Measurements from ENCODE around the gene MAN2A1. TPM values are rescaled to one million over a fixed set of nuclear protein-coding genes. Genes with fewer than 3 reads are reported as not detected.
A peak's percentile ranks its signal among the peaks of the same experiment; 100 is the strongest.

Gene MAN2A1
- total and polyA plus RNA-seq, 7 experiments from 2014 or later, result 24.9 to 107 (median 56.4) TPM

DNA sequence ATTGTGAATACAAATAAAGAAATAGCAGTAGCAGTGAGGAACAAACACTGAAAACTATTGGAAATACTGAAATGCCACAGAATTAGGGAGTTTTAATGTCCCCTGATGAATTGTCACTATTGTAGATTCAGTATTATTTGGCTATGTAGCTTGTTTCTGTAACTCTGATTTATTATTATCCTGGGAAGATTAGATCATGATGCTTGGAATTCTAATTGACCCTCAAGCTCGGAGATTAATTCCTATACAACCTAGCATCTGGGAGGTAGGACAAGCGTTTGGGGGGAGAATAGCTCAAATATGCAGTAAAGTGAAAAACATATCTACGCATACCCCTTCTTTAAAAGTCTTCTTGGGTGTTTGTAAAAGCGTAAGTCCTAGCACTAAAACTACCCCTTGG lies 15.1 kb upstream of the MAN2A1 start:
- Histone ChIP-seq H3K27me3 (ENCODE audit: control insufficient read depth in 2 of 2, insufficient read depth in 2 of 2, low read length in 2 of 2) (no peaks in the 10 kb centered on the region), H3K9me3 (ENCODE audit: control insufficient read depth in 2 of 3, low read length in 3 of 3) (no peaks in the 10 kb centered on the region), H3K4me3 (ENCODE audit: low read length) (no peak overlapping the region), H3K36me3 (ENCODE audit: control insufficient read depth in 2 of 3, insufficient read depth in 3 of 3, low read length in 3 of 3) (no peaks in the 10 kb centered on the region), H3K4me1 (ENCODE audit: control insufficient read depth in 2 of 2, insufficient read depth in 2 of 2, low read length in 2 of 2) (no peaks in the 10 kb centered on the region), H3K27ac (ENCODE audit: low read depth, low read length) (no peak overlapping the region)
- ATAC-seq, result no peak
- H3K27ac Mint-ChIP-seq, result no peak overlapping the region
- DNase-seq, result no peak
- no peaks in the 10 kb centered on the region for H3K36me3 Mint-ChIP-seq
- H3K4me1 Mint-ChIP-seq, result no peaks in the 10 kb centered on the region
- no peak overlapping the region for H3K4me3 Mint-ChIP-seq
- peaks cover 10 to 42% (median 21%) of the 10 kb centered on the region in 5 donors for H3K27me3 Mint-ChIP-seq
- intact Hi-C loops (cut with micrococcal nuclease), result no loop called here
- ChIA-PET CTCF (interaction anchor here (0.6 kb wide), 1 partner anchor 164 kb away, joined by 3 read pairs; no protein-coding TSS in a partner anchor), POLR2A (interaction anchor here (0.5 kb wide), 1 partner anchor 88 kb away, joined by 3 read pairs; no protein-coding TSS in a partner anchor)
- H3K9me3 Mint-ChIP-seq, result peaks cover 0 to 2% (median 0%) of the 10 kb centered on the region in 11 donors

GRCh38 chr5:109676920-109677319 lies 12.8 kb upstream of the MAN2A1 start:
- no peaks in the 10 kb centered on the region for H3K9me3 ChIP-seq (ENCODE audit: control insufficient read depth in 2 of 3, low read length in 3 of 3)
- intact Hi-C loops (cut with micrococcal nuclease), result no loop called here
- Mint-ChIP-seq H3K9me3 (peaks cover 0 to 2% (median 0%) of the 10 kb centered on the region in 11 donors), H3K27me3 (peaks cover 10 to 40% (median 16%) of the 10 kb centered on the region in 5 donors), H3K4me3 (no peak overlapping the region), H3K4me1 (no peaks in the 10 kb centered on the region), H3K27ac (peak overlapping the region in 1 of 9 donors; percentile 18), H3K36me3 (no peaks in the 10 kb centered on the region)
- ChIA-PET CTCF (no interaction called here), POLR2A (no interaction called here)
- no peak overlapping the region for H3K4me3 ChIP-seq (ENCODE audit: low read length)
- H3K4me1 ChIP-seq (ENCODE audit: control insufficient read depth in 2 of 2, insufficient read depth in 2 of 2, low read length in 2 of 2), result no peaks in the 10 kb centered on the region
- H3K27me3 ChIP-seq (ENCODE audit: control insufficient read depth in 2 of 2, insufficient read depth in 2 of 2, low read length in 2 of 2), result no peaks in the 10 kb centered on the region
- ATAC-seq, result no peak
- H3K27ac ChIP-seq (ENCODE audit: low read depth, low read length), result no peak overlapping the region
- no peak for DNase-seq
- no peaks in the 10 kb centered on the region for H3K36me3 ChIP-seq (ENCODE audit: control insufficient read depth in 2 of 3, insufficient read depth in 3 of 3, low read length in 3 of 3)

GRCh38 chr5:109678447-109678846 lies 11.3 kb upstream of the MAN2A1 start:
- H3K27ac Mint-ChIP-seq, result peak overlapping the region in 1 of 9 donors; percentile 14
- CTCF ChIA-PET, result no interaction called here
- peaks cover 10 to 43% (median 11%) of the 10 kb centered on the region in 5 donors for H3K27me3 Mint-ChIP-seq
- intact Hi-C loops (cut with micrococcal nuclease), result no loop called here
- no peak overlapping the region for H3K4me3 ChIP-seq (ENCODE audit: low read length)
- no peak overlapping the region for H3K4me3 Mint-ChIP-seq
- no peak overlapping the region for H3K27ac ChIP-seq (ENCODE audit: low read depth, low read length)
- H3K27me3 ChIP-seq (ENCODE audit: control insufficient read depth in 2 of 2, insufficient read depth in 2 of 2, low read length in 2 of 2), result no peaks in the 10 kb centered on the region
- POLR2A ChIA-PET, result no interaction called here
- H3K9me3 ChIP-seq (ENCODE audit: control insufficient read depth in 2 of 3, low read length in 3 of 3), result no peaks in the 10 kb centered on the region
- H3K9me3 Mint-ChIP-seq, result peaks cover 0 to 3% (median 0%) of the 10 kb centered on the region in 11 donors
- H3K36me3 ChIP-seq (ENCODE audit: control insufficient read depth in 2 of 3, insufficient read depth in 3 of 3, low read length in 3 of 3), result no peaks in the 10 kb centered on the region
- H3K4me1 ChIP-seq (ENCODE audit: control insufficient read depth in 2 of 2, insufficient read depth in 2 of 2, low read length in 2 of 2), result no peaks in the 10 kb centered on the region
- no peak for ATAC-seq
- no peaks in the 10 kb centered on the region for H3K4me1 Mint-ChIP-seq
- DNase-seq, result no peak
- no peaks in the 10 kb centered on the region for H3K36me3 Mint-ChIP-seq

DNA sequence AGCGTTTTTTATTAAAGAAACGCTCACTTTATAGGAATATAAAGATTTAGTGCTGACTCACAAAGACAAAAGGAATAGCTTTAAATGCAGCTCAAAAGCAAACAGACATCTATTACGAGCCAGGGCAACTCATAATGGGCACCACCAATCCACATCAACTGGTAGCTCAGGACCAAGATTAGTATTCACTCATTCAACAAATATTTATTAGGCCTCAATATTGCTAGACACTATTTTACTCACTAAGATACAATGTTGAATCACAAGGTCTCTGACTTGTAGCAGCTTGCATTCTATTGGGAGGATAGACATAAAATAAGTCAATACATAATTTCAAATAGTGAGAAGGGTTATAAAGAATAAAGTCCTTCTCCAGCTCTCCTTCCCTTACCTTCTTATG lies 8.0 kb upstream of the MAN2A1 start:
- Histone ChIP-seq H3K27me3 (ENCODE audit: control insufficient read depth in 2 of 2, insufficient read depth in 2 of 2, low read length in 2 of 2) (no peaks in the 10 kb centered on the region), H3K27ac (ENCODE audit: low read depth, low read length) (no peak overlapping the region), H3K4me3 (ENCODE audit: low read length) (no peak overlapping the region), H3K9me3 (ENCODE audit: control insufficient read depth in 2 of 3, low read length in 3 of 3) (no peaks in the 10 kb centered on the region), H3K4me1 (ENCODE audit: control insufficient read depth in 2 of 2, insufficient read depth in 2 of 2, low read length in 2 of 2) (no peaks in the 10 kb centered on the region), H3K36me3 (ENCODE audit: control insufficient read depth in 2 of 3, insufficient read depth in 3 of 3, low read length in 3 of 3) (no peaks in the 10 kb centered on the region)
- no peaks in the 10 kb centered on the region for H3K4me1 Mint-ChIP-seq
- no peak overlapping the region for H3K4me3 Mint-ChIP-seq
- DNase-seq, result no peak
- H3K36me3 Mint-ChIP-seq, result no peaks in the 10 kb centered on the region
- intact Hi-C loops (cut with micrococcal nuclease), result loop anchor here in 1 of 2 donors (10.0 kb wide), 1 partner anchor 1833 kb away; the partner anchor contains the start of gene STARD4
- ChIA-PET POLR2A (interaction anchor here (1.0 to 1.4 kb wide), 3 partner anchors 9 to 1300 kb away, joined by 3 to 4 read pairs (median 3); partner anchors contain the start of genes FBXL17 and MAN2A1), CTCF (interaction anchor here (0.6 kb wide), 1 partner anchor 155 kb away, joined by 3 read pairs; no protein-coding TSS in a partner anchor)
- H3K9me3 Mint-ChIP-seq, result peaks cover 0 to 3% (median 0%) of the 10 kb centered on the region in 11 donors
- no peak for ATAC-seq
- no peak overlapping the region for H3K27ac Mint-ChIP-seq
- H3K27me3 Mint-ChIP-seq, result peaks cover 0 to 26% (median 7%) of the 10 kb centered on the region in 5 donors

- Mint-ChIP-seq H3K4me1 (no peaks in the 10 kb centered on the region), H3K27ac (no peak overlapping the region), H3K4me3 (no peak overlapping the region), H3K36me3 (no peaks in the 10 kb centered on the region), H3K9me3 (peaks cover 0 to 1% (median 0%) of the 10 kb centered on the region in 11 donors), H3K27me3 (peaks cover 0 to 21% (median 7%) of the 10 kb centered on the region in 5 donors)
- ATAC-seq, result no peak
- Histone ChIP-seq H3K36me3 (ENCODE audit: control insufficient read depth in 2 of 3, insufficient read depth in 3 of 3, low read length in 3 of 3) (no peaks in the 10 kb centered on the region), H3K4me3 (ENCODE audit: low read length) (no peak overlapping the region), H3K27me3 (ENCODE audit: control insufficient read depth in 2 of 2, insufficient read depth in 2 of 2, low read length in 2 of 2) (no peaks in the 10 kb centered on the region), H3K4me1 (ENCODE audit: control insufficient read depth in 2 of 2, insufficient read depth in 2 of 2, low read length in 2 of 2) (no peaks in the 10 kb centered on the region), H3K27ac (ENCODE audit: low read depth, low read length) (no peak overlapping the region), H3K9me3 (ENCODE audit: control insufficient read depth in 2 of 3, low read length in 3 of 3) (no peaks in the 10 kb centered on the region)
- ChIA-PET CTCF (interaction anchor here (0.6 kb wide), 1 partner anchor 155 kb away, joined by 3 read pairs; no protein-coding TSS in a partner anchor), POLR2A (no interaction called here)
- DNase-seq, result no peak
- intact Hi-C loops (cut with micrococcal nuclease), result loop anchor here in 1 of 2 donors (10.0 kb wide), 1 partner anchor 1832 kb away; the partner anchor contains the start of gene STARD4
Measured at GRCh38 chr5:109682383-109682782, 7.3 kb upstream of the MAN2A1 start.

- H3K27ac ChIP-seq (ENCODE audit: low read depth, low read length), result no peak overlapping the region
- ChIA-PET CTCF (no interaction called here), POLR2A (no interaction called here)
- Mint-ChIP-seq H3K27ac (peak overlapping the region in 1 of 9 donors; percentile 11), H3K27me3 (peaks cover 0 to 10% (median 0%) of the 10 kb centered on the region in 5 donors), H3K9me3 (peaks cover 0 to 7% (median 0%) of the 10 kb centered on the region in 11 donors), H3K36me3 (peaks cover 0 to 2% (median 0%) of the 10 kb centered on the region in 5 donors), H3K4me1 (peaks cover 0 to 6% (median 2%) of the 10 kb centered on the region in 7 donors), H3K4me3 (no peak overlapping the region)
- ATAC-seq (no peak), DNase-seq (no peak)
- H3K4me1 ChIP-seq (ENCODE audit: control insufficient read depth in 2 of 2, insufficient read depth in 2 of 2, low read length in 2 of 2), result no peaks in the 10 kb centered on the region
- peaks cover 0 to 11% (median 0%) of the 10 kb centered on the region in 3 experiments for H3K36me3 ChIP-seq (ENCODE audit: control insufficient read depth in 2 of 3, insufficient read depth in 3 of 3, low read length in 3 of 3)
- H3K4me3 ChIP-seq (ENCODE audit: low read length), result no peak overlapping the region
- no peaks in the 10 kb centered on the region for H3K27me3 ChIP-seq (ENCODE audit: control insufficient read depth in 2 of 2, insufficient read depth in 2 of 2, low read length in 2 of 2)
- intact Hi-C loops (cut with micrococcal nuclease), result loop anchor here (5.0 to 10.0 kb wide), 2 partner anchors 811 to 1829 kb away; partner anchors contain the start of gene STARD4 (in 1 of the 2)
- H3K9me3 ChIP-seq (ENCODE audit: control insufficient read depth in 2 of 3, low read length in 3 of 3), result peaks cover 0 to 4% (median 0%) of the 10 kb centered on the region in 3 experiments
Measured at GRCh38 chr5:109685916-109686315, 3.8 kb upstream of the MAN2A1 start.

All from naive thymus-derived CD4-positive, alpha-beta T cell (primary cell).